Gastrocnemius medialis (tissue), 4 donors: ENCODE data around the gene HGS.

Source experiments
- POLR2A ChIP-seq, 2 donors: fragments of 450-650 bp; IDR thresholded peaks; one replicate each; pipeline ENCODE4 v1.6.1; 2017; ENCODE audit warnings: antibody characterized with exemption in 2 of 2, mild to moderate bottlenecking in 2 of 2, moderate library complexity in 2 of 2
- TF ChIP-seq, protein P1 (sequence below), 5 experiments: fragments of 450-650 bp in 3 of 5; fragments of 200-600 bp in 2 of 5; sonication (generic) in 2 of 5; IDR thresholded peaks in 4 of 5; conservative IDR thresholded peaks in 1 of 5; 1 replicate in 4 of 5; 2 replicates in 1 of 5; pipeline ENCODE4 v1.5.1; 2016 to 2019; ENCODE audit warnings: antibody characterized with exemption in 5 of 5, mild to moderate bottlenecking in 3 of 5, moderate library complexity in 3 of 5

DNA sequence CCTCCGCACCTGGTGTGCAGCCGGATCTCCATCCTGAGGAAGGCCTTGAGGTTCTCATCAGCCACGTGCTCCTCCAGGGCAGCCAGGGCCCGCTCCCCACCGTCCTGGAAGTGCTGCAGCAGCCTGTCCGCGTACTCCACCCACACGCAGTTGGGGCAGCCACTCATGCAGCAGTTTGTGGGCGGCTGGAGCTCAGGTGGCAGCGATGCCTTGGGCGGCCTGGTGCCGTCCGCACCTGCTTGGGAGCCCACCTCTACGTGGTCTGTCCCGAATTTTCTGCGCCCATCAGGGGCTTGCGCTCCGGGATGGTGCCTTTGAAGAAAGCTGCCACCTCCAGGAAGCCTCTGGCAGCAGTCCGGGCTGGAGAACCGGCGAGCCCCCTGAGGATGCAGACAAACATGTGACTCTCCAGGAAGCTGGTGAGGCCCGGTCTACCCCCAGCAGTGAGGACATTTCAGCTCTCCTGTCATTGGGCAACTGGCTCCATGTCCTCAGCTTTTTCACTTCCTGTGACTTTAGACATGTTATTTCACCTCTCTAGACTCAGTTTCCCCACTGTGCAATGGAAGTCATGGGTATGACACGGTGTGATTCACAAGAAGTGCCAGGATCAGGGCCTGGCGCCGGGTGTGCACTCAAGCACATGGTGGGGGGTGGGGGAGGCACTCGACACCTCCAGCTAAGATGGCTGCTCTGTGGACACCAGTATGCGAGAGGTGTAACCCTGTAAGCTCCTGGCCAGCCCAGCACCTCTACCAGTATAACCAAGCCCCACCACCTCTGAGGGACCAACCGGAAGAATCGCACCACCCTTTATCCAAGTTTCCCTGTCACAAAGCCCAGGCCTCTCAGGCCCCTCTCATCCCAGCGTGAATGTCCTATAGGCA is 18.4 kb upstream of the HGS start:
- TF ChIP-seq, protein P1, sequence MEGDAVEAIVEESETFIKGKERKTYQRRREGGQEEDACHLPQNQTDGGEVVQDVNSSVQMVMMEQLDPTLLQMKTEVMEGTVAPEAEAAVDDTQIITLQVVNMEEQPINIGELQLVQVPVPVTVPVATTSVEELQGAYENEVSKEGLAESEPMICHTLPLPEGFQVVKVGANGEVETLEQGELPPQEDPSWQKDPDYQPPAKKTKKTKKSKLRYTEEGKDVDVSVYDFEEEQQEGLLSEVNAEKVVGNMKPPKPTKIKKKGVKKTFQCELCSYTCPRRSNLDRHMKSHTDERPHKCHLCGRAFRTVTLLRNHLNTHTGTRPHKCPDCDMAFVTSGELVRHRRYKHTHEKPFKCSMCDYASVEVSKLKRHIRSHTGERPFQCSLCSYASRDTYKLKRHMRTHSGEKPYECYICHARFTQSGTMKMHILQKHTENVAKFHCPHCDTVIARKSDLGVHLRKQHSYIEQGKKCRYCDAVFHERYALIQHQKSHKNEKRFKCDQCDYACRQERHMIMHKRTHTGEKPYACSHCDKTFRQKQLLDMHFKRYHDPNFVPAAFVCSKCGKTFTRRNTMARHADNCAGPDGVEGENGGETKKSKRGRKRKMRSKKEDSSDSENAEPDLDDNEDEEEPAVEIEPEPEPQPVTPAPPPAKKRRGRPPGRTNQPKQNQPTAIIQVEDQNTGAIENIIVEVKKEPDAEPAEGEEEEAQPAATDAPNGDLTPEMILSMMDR (IDR thresholded peaks at IDR 0.05 in 4 of 5, conservative IDR thresholded peaks at IDR 0.05 in 1 of 5), result no peak
- TF ChIP-seq POLR2A (IDR thresholded peaks at IDR 0.05), result no peak
